Neuronal stem cell (in vitro differentiated cells): Measurements from ENCODE around the gene APAF1.

ENCODE experiments used
- DNase-seq: peaks from one replicate; pipeline ENCODE4 v3.0.0-alpha.2; 2013; ENCODE audit warnings: low spot score
- H2AFZ ChIP-seq: one replicate; pipeline ENCODE4 v1.6.1; 2013; ENCODE audit warnings: mild to moderate bottlenecking, low read length, inconsistent platforms
- H2AK5ac ChIP-seq: 2 replicates; pipeline ENCODE4 v1.6.1; 2013; ENCODE audit warnings: low read depth, mild to moderate bottlenecking, inconsistent platforms, low read length, moderate library complexity, mixed read lengths
- H2BK120ac ChIP-seq: 2 replicates; pipeline ENCODE4 v1.6.1; 2013; ENCODE audit warnings: low read depth, mild to moderate bottlenecking, inconsistent platforms, low read length, moderate library complexity, mixed read lengths
- H2BK12ac ChIP-seq: one replicate; pipeline ENCODE4 v1.6.1; 2013; ENCODE audit warnings: low read length, inconsistent platforms
- H2BK15ac ChIP-seq: 2 replicates; pipeline ENCODE4 v1.6.1; 2013; ENCODE audit warnings: mild to moderate bottlenecking, low read length, inconsistent platforms, mixed read lengths
- H2BK5ac ChIP-seq: one replicate; pipeline ENCODE4 v1.6.1; 2013; ENCODE audit warnings: inconsistent platforms, mild to moderate bottlenecking, low read length, moderate library complexity
- H3K14ac ChIP-seq: one replicate; pipeline ENCODE4 v1.6.1; 2013; ENCODE audit warnings: low read length, inconsistent platforms
- H3K18ac ChIP-seq: 2 replicates; pipeline ENCODE4 v1.6.1; 2013; ENCODE audit warnings: low read length, inconsistent platforms
- H3K23ac ChIP-seq: 2 replicates; pipeline ENCODE4 v1.6.1; 2013; ENCODE audit warnings: low read depth, mild to moderate bottlenecking, mixed read lengths, low read length, inconsistent platforms; ENCODE audit not compliant: poor library complexity
- H3K27ac ChIP-seq: replicated peaks from 3 replicates; pipeline ENCODE4 v1.5.1; 2013; ENCODE audit warnings: low read length, inconsistent platforms
- H3K27me3 ChIP-seq, 3 experiments: 2 replicates each; pipeline ENCODE4 v1.6.1; 2013; ENCODE audit warnings: low read length in 3 of 3, mild to moderate bottlenecking in 2 of 3, inconsistent platforms in 1 of 3, low read depth in 1 of 3, mixed read lengths in 1 of 3, moderate library complexity in 1 of 3; ENCODE audit not compliant: control insufficient read depth in 3 of 3, insufficient read depth in 3 of 3
- H3K36me3 ChIP-seq, 2 donors: replicated peaks in 1 of 2; 2 replicates each; pipeline ENCODE4 v1.6.1; 2013; ENCODE audit warnings: low read length in 2 of 2; ENCODE audit not compliant: control insufficient read depth in 2 of 2, insufficient read depth in 2 of 2
- H3K4ac ChIP-seq: 2 replicates; pipeline ENCODE4 v1.6.1; 2013; ENCODE audit warnings: inconsistent platforms, mild to moderate bottlenecking, low read length, moderate library complexity
- H3K4me1 ChIP-seq, 2 donors: 1 replicate in 1 of 2; 2 replicates in 1 of 2; pipeline ENCODE4 v1.6.1; 2013; ENCODE audit warnings: low read length in 2 of 2, low read depth in 1 of 2; ENCODE audit not compliant: control insufficient read depth in 2 of 2, insufficient read depth in 1 of 2
- H3K4me2 ChIP-seq: one replicate; pipeline ENCODE4 v1.6.1; 2013; ENCODE audit warnings: mild to moderate bottlenecking, low read length, inconsistent platforms; ENCODE audit not compliant: insufficient read depth, poor library complexity, severe bottlenecking
- H3K4me3 ChIP-seq, 2 donors: 2 replicates each; pipeline ENCODE4 v1.5.1; 2013; ENCODE audit warnings: low read length in 2 of 2, mild to moderate bottlenecking in 2 of 2, inconsistent platforms in 1 of 2, moderate library complexity in 1 of 2
- H3K79me1 ChIP-seq: one replicate; pipeline ENCODE4 v1.6.1; 2013; ENCODE audit warnings: low read depth, mild to moderate bottlenecking, inconsistent platforms, low read length, moderate library complexity
- H3K9ac ChIP-seq: one replicate; pipeline ENCODE4 v1.6.1; 2013; ENCODE audit warnings: mild to moderate bottlenecking, low read depth, low read length, inconsistent platforms; ENCODE audit not compliant: poor library complexity
- H3K9me3 ChIP-seq, 2 donors: replicated peaks in 1 of 2; 2 replicates each; pipeline versions ENCODE3 to v1.6.1; 2013; ENCODE audit warnings: low read length in 2 of 2, mild to moderate bottlenecking in 2 of 2, inconsistent platforms in 1 of 2, low read depth in 1 of 2, mixed read lengths in 1 of 2, moderate library complexity in 1 of 2; ENCODE audit not compliant: control insufficient read depth in 2 of 2, insufficient read depth in 1 of 2
- H4K8ac ChIP-seq: one replicate; pipeline ENCODE4 v1.6.1; 2013; ENCODE audit warnings: low read depth, mild to moderate bottlenecking, inconsistent platforms, low read length, moderate library complexity
- H4K91ac ChIP-seq: one replicate; pipeline ENCODE4 v1.6.1; 2013; ENCODE audit warnings: low read length, low read depth, mild to moderate bottlenecking, inconsistent platforms; ENCODE audit not compliant: poor library complexity
- WGBS, 2 donors: extraction: QIAGEN DNeasy Blood & Tissue Kit; methylation state at CpG; one replicate each; pipeline ENCODE4 v1.1.7; 2013; ENCODE audit warnings: missing lambda C conversion rate in 2 of 2, mixed read lengths in 1 of 2; ENCODE audit not compliant: insufficient read length in 2 of 2, insufficient replicate concordance in 1 of 2; ENCODE audit errors: extremely low coverage in 2 of 2; 5-methylcytosine and 5-hydroxymethylcytosine counted together
- small RNA-seq: library from polyadenylated mRNA; stranded (forward); fragments of <200 nt; extraction: miRNeasy Mini kit (QIAGEN cat#:217004); gene quantifications from one replicate; pipeline ENCODE3, GENCODE V24; 2013; ENCODE audit not compliant: insufficient read depth

APAF1 gene

GRCh38 chr12:98772818-98773217 lies 127.7 kb downstream of the APAF1 start:
- Histone ChIP-seq H2AFZ (no peak overlapping the region), H2BK120ac (no peak overlapping the region), H3K23ac (no peak overlapping the region), H3K27me3 (no peaks in the 10 kb centered on the region), H3K18ac (no peak overlapping the region), H2BK5ac (no peak overlapping the region), H3K79me1 (no peaks in the 10 kb centered on the region), H3K9me3 (no peaks in the 10 kb centered on the region), H2AK5ac (no peak overlapping the region), H3K9ac (no peak overlapping the region), H2BK12ac (no peak overlapping the region), H3K4me3 (no peak overlapping the region), H4K8ac (no peak overlapping the region), H3K27ac (no peak overlapping the region), H3K36me3 (no peaks in the 10 kb centered on the region), H3K14ac (no peak overlapping the region), H3K4me1 (peaks cover 0 to 6% of the 10 kb centered on the region in 2 donors), H2BK15ac (no peak overlapping the region), H3K4ac (no peak overlapping the region), H4K91ac (no peak overlapping the region), H3K4me2 (no peak overlapping the region)
- no peak for DNase-seq
- no CpG with 5 or more reads among the region's 3 CpGs for WGBS, 2 donors

GRCh38 chr12:98780261-98780660 lies 135.2 kb downstream of the APAF1 start:
- Histone ChIP-seq H2BK12ac (no peak overlapping the region), H4K91ac (no peak overlapping the region), H3K4ac (no peak overlapping the region), H3K18ac (no peak overlapping the region), H3K23ac (no peak overlapping the region), H2AFZ (no peak overlapping the region), H3K4me2 (no peak overlapping the region), H2BK15ac (no peak overlapping the region), H2BK120ac (no peak overlapping the region), H3K9ac (no peak overlapping the region), H2AK5ac (no peak overlapping the region), H3K27me3 (no peaks in the 10 kb centered on the region), H3K36me3 (no peaks in the 10 kb centered on the region), H3K4me1 (peaks cover 0 to 3% of the 10 kb centered on the region in 2 donors), H3K4me3 (no peak overlapping the region), H3K9me3 (no peaks in the 10 kb centered on the region), H4K8ac (no peak overlapping the region), H3K27ac (no peak overlapping the region), H2BK5ac (no peak overlapping the region), H3K14ac (no peak overlapping the region), H3K79me1 (no peaks in the 10 kb centered on the region)
- DNase-seq, result no peak
- no CpG with 5 or more reads among the region's 4 CpGs for WGBS, 2 donors

GRCh38 chr12:98783420-98783819 lies 138.3 kb downstream of the APAF1 start:
- H3K79me1 ChIP-seq, result no peaks in the 10 kb centered on the region
- H3K14ac ChIP-seq, result no peak overlapping the region
- H3K36me3 ChIP-seq, result no peaks in the 10 kb centered on the region
- DNase-seq, result no peak
- H3K4ac ChIP-seq, result no peak overlapping the region
- H4K8ac ChIP-seq, result no peak overlapping the region
- H3K4me1 ChIP-seq, result peaks cover 0 to 3% of the 10 kb centered on the region in 2 donors
- no peak overlapping the region for H2BK15ac ChIP-seq
- no peaks in the 10 kb centered on the region for H3K27me3 ChIP-seq
- no peak overlapping the region for H3K4me3 ChIP-seq
- no peak overlapping the region for H3K18ac ChIP-seq
- H3K9ac ChIP-seq, result no peak overlapping the region
- H4K91ac ChIP-seq, result no peak overlapping the region
- no peak overlapping the region for H2BK12ac ChIP-seq
- H2BK120ac ChIP-seq, result no peak overlapping the region
- no peak overlapping the region for H2BK5ac ChIP-seq
- no peak overlapping the region for H2AFZ ChIP-seq
- WGBS, 2 donors, result no CpG with 5 or more reads among the region's 2 CpGs
- H3K27ac ChIP-seq, result no peak overlapping the region
- no peaks in the 10 kb centered on the region for H3K9me3 ChIP-seq
- no peak overlapping the region for H2AK5ac ChIP-seq
- H3K23ac ChIP-seq, result no peak overlapping the region
- no peak overlapping the region for H3K4me2 ChIP-seq

Small RNA genes lying within 50 kb of the gene (small RNA-seq; reads per million reads assigned to genes)
- 15.0 reads per million, percentile 72 among the genes with 10 or more reads in this experiment for gene SNORA53
